ENCODE data around the gene ZCCHC14. TPM values are rescaled to one million over a fixed set of nuclear protein-coding genes. Genes with fewer than 3 reads are reported as not detected.

Gene ZCCHC14
- total RNA-seq, 4 donors from 2014 or later = 8.9 to 20.5 (median 10.8) TPM

GRCh38 chr16:87404764-87405625, 87.8 kb downstream of the ZCCHC14 start:
- TF ChIP-seq CTCF (IDR thresholded peaks at IDR 0.05) = no peak
- peak; percentile 15 for DNase-seq (ENCODE audit: low spot score)
- ATAC-seq (ENCODE audit: low FRiP score) = no peak

- TF ChIP-seq CTCF (IDR thresholded peaks at IDR 0.05) = no peak
- no peak for ATAC-seq (ENCODE audit: low FRiP score)
- DNase-seq (ENCODE audit: low spot score) = no peak
Observed at GRCh38 chr16:87395181-87395842, 97.5 kb downstream of the ZCCHC14 start.

- DNase-seq (ENCODE audit: low spot score) = no peak
- no peak for ATAC-seq (ENCODE audit: low FRiP score)
- TF ChIP-seq CTCF (IDR thresholded peaks at IDR 0.05) = no peak
Observed at GRCh38 chr16:87393680-87394055, 99.2 kb downstream of the ZCCHC14 start.

GRCh38 chr16:87392821-87393679, 99.8 kb downstream of the ZCCHC14 start:
- ATAC-seq (ENCODE audit: low FRiP score) = no peak
- DNase-seq (ENCODE audit: low spot score) = no peak
- TF ChIP-seq CTCF (IDR thresholded peaks at IDR 0.05) = no peak

- DNase-seq (ENCODE audit: low spot score) = peak; percentile 84
- TF ChIP-seq CTCF (IDR thresholded peaks at IDR 0.05) = no peak
- ATAC-seq (ENCODE audit: low FRiP score) = peak; percentile 89
Observed at GRCh38 chr16:87391950-87392820, 100.6 kb downstream of the ZCCHC14 start, which contains the start of gene MAP1LC3B. Gene MAP1LC3B (plus strand): TSS chr16:87392336. CDS start chr16:87392428, 92 bp downstream.

Measured in omental fat pad (tissue), 4 donors.